Activated CD8-positive, alpha-beta memory T cell treated with anti-CD3 and anti-CD28 coated beads, Interleukin-2, amount 50 U/mL, for 4 hours (primary cell): ENCODE measurements around the gene SGF29.
"Not testable (repeated sequence)": the region's sequence is repeated elsewhere in the genome, so short reads cannot be mapped to it uniquely, and the experiment has no call there.

Experiments
- DNase-seq: peaks from one replicate; pipeline ENCODE4 v3.0.0-alpha.2; 2020

Gene SGF29

GRCh38 chr16:28613912-28614311 lies 60.2 kb downstream of the SGF29 start:
- DNase-seq, result not testable (repeated sequence)

- DNase-seq, result not testable (repeated sequence)
Measured at GRCh38 chr16:28614561-28614960, 60.8 kb downstream of the SGF29 start.

GRCh38 chr16:28615486-28616223 lies 61.9 kb downstream of the SGF29 start:
- DNase-seq, result not testable (repeated sequence)

GRCh38 chr16:28616224-28616577 lies 62.5 kb downstream of the SGF29 start:
- DNase-seq, result not testable (repeated sequence)

- no peak for DNase-seq
Measured at GRCh38 chr16:28616636-28617035, 62.9 kb downstream of the SGF29 start.

GRCh38 chr16:28617874-28618273 lies 64.2 kb downstream of the SGF29 start:
- no peak for DNase-seq

GRCh38 chr16:28620316-28620715 lies 66.6 kb downstream of the SGF29 start:
- DNase-seq, result not testable (repeated sequence)

- no peak for DNase-seq
Measured at GRCh38 chr16:28621481-28622155, 67.9 kb downstream of the SGF29 start.

- DNase-seq, result not testable (repeated sequence)
Measured at GRCh38 chr16:28622532-28623171, 68.9 kb downstream of the SGF29 start.

GRCh38 chr16:28623172-28623711 lies 69.5 kb downstream of the SGF29 start:
- DNase-seq, result peak; percentile 63

GRCh38 chr16:28630905-28631304 lies 77.2 kb downstream of the SGF29 start:
- not testable (repeated sequence) for DNase-seq

- not testable (repeated sequence) for DNase-seq
Measured at GRCh38 chr16:28636093-28636823, 82.5 kb downstream of the SGF29 start.

GRCh38 chr16:28637765-28638164 lies 84.0 kb downstream of the SGF29 start, which contains the start of gene NPIPB8:
Gene NPIPB8 (plus strand): TSS chr16:28638065. CDS start chr16:28638361, 296 bp downstream.
- DNase-seq, result not testable (repeated sequence)

- not testable (repeated sequence) for DNase-seq
Measured at GRCh38 chr16:28638359-28638758, 84.6 kb downstream of the SGF29 start.

- DNase-seq, result not testable (repeated sequence)
Measured at GRCh38 chr16:28639959-28640358, 86.2 kb downstream of the SGF29 start.
